Natural killer cell treated with Interleukin-12 subunit alpha and Interleukin-12 subunit beta and Interleukin-15 and Interleukin-18, amount 100 ng/mL, for 72 hours (primary cell): ENCODE data around the gene SDR39U1. TPM values are rescaled to one million over a fixed set of nuclear protein-coding genes. Genes with fewer than 3 reads are reported as not detected.
"Not testable (repeated sequence)": the region's sequence is repeated elsewhere in the genome, so short reads cannot be mapped to it uniquely, and the experiment has no call there.

ENCODE experiments used
- ATAC-seq, 2 donors: fragments of 150-1000 bp; cut with Tn5 transposase in 1 of 2; sonication (Bioruptor Pico), chemical (Tn5 transposase) in 1 of 2; 2 replicates each; pipeline ENCODE4 v1.10.0; 2021
- DNase-seq: peaks from one replicate; pipeline ENCODE4 v3.0.0; 2022; ENCODE audit warnings: low spot score
- H3K27ac Mint-ChIP-seq, 2 donors: 1 replicate in 1 of 2; 2 replicates in 1 of 2; pipeline ENCODE4 v1.8.0; 2022; ENCODE audit warnings: mixed read lengths in 2 of 2, mild to moderate bottlenecking in 1 of 2, moderate library complexity in 1 of 2
- H3K27me3 Mint-ChIP-seq, 2 donors: 1 replicate in 1 of 2; 2 replicates in 1 of 2; pipeline ENCODE4 v1.8.0; 2022; ENCODE audit warnings: mixed read lengths in 2 of 2
- H3K36me3 Mint-ChIP-seq: one replicate; pipeline ENCODE4 v1.8.0; 2022; ENCODE audit warnings: mixed read lengths
- H3K4me1 Mint-ChIP-seq, 2 donors: 1 replicate in 1 of 2; 2 replicates in 1 of 2; pipeline ENCODE4 v1.8.0; 2022; ENCODE audit warnings: low read depth in 2 of 2, mixed read lengths in 2 of 2, mild to moderate bottlenecking in 1 of 2
- H3K4me3 Mint-ChIP-seq: one replicate; pipeline ENCODE4 v1.8.0; 2022; ENCODE audit warnings: mixed read lengths
- H3K9me3 Mint-ChIP-seq: 2 replicates; pipeline ENCODE4 v1.8.0; 2022; ENCODE audit warnings: mixed read lengths
- total RNA-seq, 2 donors: library from RNA; stranded (reverse); gene quantifications; one replicate each; pipeline ENCODE4 v1.2.3, GENCODE V29; 2022

Gene SDR39U1
- total RNA-seq, 2 donors from 2014 or later: 33.2 to 50.7 TPM

DNA sequence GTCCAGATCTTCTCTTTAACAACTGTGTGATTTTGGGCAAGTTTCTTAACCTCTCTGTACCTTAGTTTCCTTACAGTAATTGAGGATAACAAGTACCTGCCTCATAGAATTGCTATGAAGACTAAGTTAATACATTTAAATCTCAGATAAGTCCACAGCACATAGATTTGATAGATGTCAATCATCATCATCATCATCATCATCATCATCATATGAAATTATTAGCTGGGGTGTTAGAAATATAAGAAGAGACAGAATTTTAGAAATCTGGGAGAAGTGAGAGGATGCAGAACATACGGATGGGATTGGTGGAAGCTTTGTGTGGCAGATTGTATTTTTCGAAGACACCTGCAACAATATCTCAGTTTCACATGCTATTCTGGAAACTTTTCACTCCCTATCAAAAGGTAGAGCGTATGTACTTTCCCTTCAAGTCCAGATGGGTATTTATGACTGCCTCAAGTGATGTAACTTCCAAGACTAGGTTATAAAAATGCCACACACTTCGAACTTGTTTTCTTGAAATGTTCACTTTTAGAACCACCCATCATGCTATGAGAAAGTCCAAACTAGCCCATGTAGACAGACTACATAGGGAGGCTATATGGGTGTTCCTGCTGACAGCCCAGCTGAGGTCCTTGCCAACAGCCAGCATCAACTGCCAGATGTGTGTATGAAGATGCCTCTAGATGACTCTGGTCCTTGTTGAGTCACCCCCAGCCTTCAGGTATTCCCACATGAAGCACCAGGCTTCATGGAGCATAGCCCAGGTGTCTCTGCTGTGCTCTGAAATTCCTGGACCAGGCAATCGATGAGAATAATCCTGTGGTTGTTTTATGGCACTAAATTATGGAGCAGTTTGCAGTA lies 20.7 kb upstream of the SDR39U1 start:
- Mint-ChIP-seq H3K27ac (no peak overlapping the region), H3K27me3 (peaks cover 0 to 9% of the 10 kb centered on the region in 2 donors), H3K9me3 (no peaks in the 10 kb centered on the region), H3K4me1 (peaks cover 6 to 9% of the 10 kb centered on the region in 2 donors), H3K4me3 (no peak overlapping the region), H3K36me3 (no peaks in the 10 kb centered on the region)
- no peak for DNase-seq
- no peak for ATAC-seq

GRCh38 chr14:24461336-24461735 lies 18.8 kb upstream of the SDR39U1 start:
- Mint-ChIP-seq H3K4me3 (no peak overlapping the region), H3K4me1 (peaks cover 9 to 13% of the 10 kb centered on the region in 2 donors), H3K27me3 (no peaks in the 10 kb centered on the region), H3K27ac (no peak overlapping the region), H3K9me3 (no peaks in the 10 kb centered on the region), H3K36me3 (no peaks in the 10 kb centered on the region)
- DNase-seq (no peak), ATAC-seq (no peak)

- peak overlapping the region in 1 of 2 donors; percentile 38 for H3K27ac Mint-ChIP-seq
- H3K9me3 Mint-ChIP-seq: no peaks in the 10 kb centered on the region
- H3K4me1 Mint-ChIP-seq: peaks cover 6 to 9% of the 10 kb centered on the region in 2 donors
- no peak for DNase-seq
- no peaks in the 10 kb centered on the region for H3K27me3 Mint-ChIP-seq
- ATAC-seq: no peak
- H3K36me3 Mint-ChIP-seq: no peaks in the 10 kb centered on the region
- H3K4me3 Mint-ChIP-seq: no peak overlapping the region
These were observed 16.8 kb upstream of the SDR39U1 start for GRCh38 chr14:24459331-24459730.

DNA sequence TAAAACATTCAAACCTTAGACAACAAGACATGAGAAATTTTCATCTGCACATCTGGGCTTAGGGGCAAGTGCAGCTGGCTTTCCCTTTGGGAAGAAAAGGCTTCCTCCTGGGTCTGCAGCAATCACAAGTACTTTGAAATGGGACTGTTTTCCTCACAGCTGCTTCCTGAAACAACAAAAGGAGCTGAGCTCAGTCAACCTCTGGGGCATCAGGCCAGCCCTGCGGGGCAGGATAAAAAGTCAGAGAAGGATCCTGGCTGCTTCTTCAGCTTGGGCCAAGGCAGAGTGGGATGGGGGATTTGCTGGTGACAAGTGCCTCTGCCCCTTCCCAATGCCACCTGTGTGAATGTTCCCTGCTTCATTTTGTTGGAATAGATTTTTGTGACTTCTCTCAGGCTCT lies 16.2 kb upstream of the SDR39U1 start:
- DNase-seq: no peak
- no peaks in the 10 kb centered on the region for H3K27me3 Mint-ChIP-seq
- no peaks in the 10 kb centered on the region for H3K9me3 Mint-ChIP-seq
- H3K36me3 Mint-ChIP-seq: peaks cover 5% of the 10 kb centered on the region
- no peak overlapping the region for H3K27ac Mint-ChIP-seq
- H3K4me1 Mint-ChIP-seq: peaks cover 5 to 6% of the 10 kb centered on the region in 2 donors
- no peak for ATAC-seq
- H3K4me3 Mint-ChIP-seq: no peak overlapping the region

DNA sequence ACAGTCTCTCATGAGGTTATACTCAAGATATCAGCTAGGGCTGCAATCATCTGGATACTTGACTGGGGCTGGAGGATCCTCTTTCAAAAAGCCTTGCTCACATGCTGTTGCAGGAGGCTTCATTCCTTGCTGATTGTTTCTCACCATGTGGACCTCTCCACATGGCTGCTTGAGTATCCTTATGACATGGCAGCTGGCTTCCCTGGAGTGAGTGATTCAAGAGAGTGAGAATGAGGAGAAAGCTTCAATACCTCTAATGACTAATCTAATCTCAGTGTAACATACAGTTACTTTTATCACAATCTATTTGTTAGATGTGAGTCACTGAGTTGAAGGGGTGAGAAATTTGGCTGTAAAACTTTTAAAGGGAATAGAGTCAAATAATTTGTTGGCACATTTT lies 14.4 kb upstream of the SDR39U1 start:
- no peak for DNase-seq
- peaks cover 13% of the 10 kb centered on the region for H3K36me3 Mint-ChIP-seq
- ATAC-seq: peak in 1 of 2 donors; percentile 44
- no peaks in the 10 kb centered on the region for H3K9me3 Mint-ChIP-seq
- H3K4me1 Mint-ChIP-seq: peaks cover 3 to 4% of the 10 kb centered on the region in 2 donors
- no peak overlapping the region for H3K27ac Mint-ChIP-seq
- no peaks in the 10 kb centered on the region for H3K27me3 Mint-ChIP-seq
- no peak overlapping the region for H3K4me3 Mint-ChIP-seq

DNA sequence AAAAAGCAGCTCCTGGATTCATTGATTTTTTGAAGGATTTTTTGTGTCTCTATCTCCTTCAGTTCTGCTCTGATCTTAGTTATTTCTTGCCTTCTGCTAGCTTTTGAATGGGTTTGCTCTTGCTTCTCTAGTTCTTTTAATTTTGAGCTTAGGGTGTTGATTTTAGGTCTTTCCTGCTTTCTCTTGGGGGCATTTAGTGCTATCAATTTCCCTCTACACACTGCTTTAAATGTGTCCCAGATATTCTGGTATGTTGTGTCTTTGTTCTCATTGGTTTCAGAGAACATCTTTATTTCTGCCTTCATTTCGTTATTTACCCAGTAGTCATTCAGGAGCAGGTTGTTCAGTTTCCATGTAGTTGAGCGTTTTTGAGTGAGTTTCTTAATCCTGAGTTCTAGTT lies 8.3 kb upstream of the SDR39U1 start:
- not testable (repeated sequence) for H3K27me3 Mint-ChIP-seq, H3K27ac Mint-ChIP-seq, H3K4me3 Mint-ChIP-seq, H3K4me1 Mint-ChIP-seq, DNase-seq, H3K9me3 Mint-ChIP-seq, ATAC-seq
- H3K36me3 Mint-ChIP-seq: peaks cover 13% of the 10 kb centered on the region

- no peak for DNase-seq
- peaks cover 15% of the 10 kb centered on the region for H3K36me3 Mint-ChIP-seq
- H3K4me1 Mint-ChIP-seq: peaks cover 27 to 32% of the 10 kb centered on the region in 2 donors
- no peaks in the 10 kb centered on the region for H3K27me3 Mint-ChIP-seq
- no peaks in the 10 kb centered on the region for H3K9me3 Mint-ChIP-seq
- H3K4me3 Mint-ChIP-seq: peak overlapping the region; percentile 85
- no peak for ATAC-seq
- H3K27ac Mint-ChIP-seq: peak overlapping the region; percentile 98 to 100
These were observed 583 bp upstream of the SDR39U1 start for GRCh38 chr14:24443053-24443665.

DNA sequence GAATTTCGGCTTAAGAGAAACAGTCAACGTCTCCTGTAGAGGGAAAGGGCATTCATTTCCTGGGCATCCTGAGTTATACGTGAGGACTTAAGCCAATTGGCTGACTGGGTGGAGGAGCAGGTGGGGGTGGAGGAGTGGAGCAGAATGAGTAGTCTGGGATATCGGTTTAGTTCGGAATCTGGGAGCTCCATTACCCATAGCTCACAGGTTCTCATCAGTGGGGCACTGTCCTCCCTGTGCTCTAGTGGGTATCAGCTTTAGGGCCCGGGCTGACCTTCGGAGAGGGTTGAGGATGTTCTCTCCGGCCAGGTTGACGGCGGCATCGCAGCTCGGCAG lies 704 bp downstream of the SDR39U1 start:
- peak overlapping the region; percentile 85 for H3K4me3 Mint-ChIP-seq
- no peaks in the 10 kb centered on the region for H3K27me3 Mint-ChIP-seq
- DNase-seq (no peak), ATAC-seq (no peak)
- peaks cover 34 to 37% of the 10 kb centered on the region in 2 donors for H3K4me1 Mint-ChIP-seq
- peaks cover 18% of the 10 kb centered on the region for H3K36me3 Mint-ChIP-seq
- H3K27ac Mint-ChIP-seq: peak overlapping the region; percentile 98 to 100
- no peaks in the 10 kb centered on the region for H3K9me3 Mint-ChIP-seq

DNA sequence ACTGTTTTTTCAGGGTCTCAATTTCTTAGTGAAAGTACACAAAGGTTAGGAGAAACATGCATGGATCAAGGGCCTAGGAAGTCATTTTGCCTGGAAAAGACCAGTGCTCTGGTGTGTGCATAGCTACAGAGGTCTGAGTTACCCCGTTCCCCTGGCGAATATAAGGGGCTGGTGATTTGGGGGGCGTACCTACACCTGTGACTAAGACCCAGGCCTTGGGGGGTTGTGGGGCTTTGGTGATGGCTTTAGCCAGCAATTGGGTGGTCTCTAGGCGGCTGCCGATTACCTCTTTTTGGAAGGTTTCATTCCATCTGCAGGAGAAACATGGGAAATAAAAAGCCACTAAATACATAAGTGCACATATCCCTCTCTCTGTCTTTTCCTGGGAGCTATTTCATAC lies 1.1 kb downstream of the SDR39U1 start:
- no peak for DNase-seq
- peaks cover 38 to 41% of the 10 kb centered on the region in 2 donors for H3K4me1 Mint-ChIP-seq
- H3K9me3 Mint-ChIP-seq: no peaks in the 10 kb centered on the region
- H3K36me3 Mint-ChIP-seq: peaks cover 18% of the 10 kb centered on the region
- peak overlapping the region; percentile 85 for H3K4me3 Mint-ChIP-seq
- H3K27ac Mint-ChIP-seq: peak overlapping the region; percentile 98 to 100
- ATAC-seq: no peak
- H3K27me3 Mint-ChIP-seq: no peaks in the 10 kb centered on the region

GRCh38 chr14:24440606-24441399 lies 1.8 kb downstream of the SDR39U1 start:
- no peak for ATAC-seq
- Mint-ChIP-seq H3K27me3 (no peaks in the 10 kb centered on the region), H3K4me3 (peak overlapping the region; percentile 85), H3K4me1 (peaks cover 38 to 42% of the 10 kb centered on the region in 2 donors), H3K9me3 (no peaks in the 10 kb centered on the region), H3K27ac (peak overlapping the region; percentile 98 to 100), H3K36me3 (peaks cover 18% of the 10 kb centered on the region)
- no peak for DNase-seq

DNA sequence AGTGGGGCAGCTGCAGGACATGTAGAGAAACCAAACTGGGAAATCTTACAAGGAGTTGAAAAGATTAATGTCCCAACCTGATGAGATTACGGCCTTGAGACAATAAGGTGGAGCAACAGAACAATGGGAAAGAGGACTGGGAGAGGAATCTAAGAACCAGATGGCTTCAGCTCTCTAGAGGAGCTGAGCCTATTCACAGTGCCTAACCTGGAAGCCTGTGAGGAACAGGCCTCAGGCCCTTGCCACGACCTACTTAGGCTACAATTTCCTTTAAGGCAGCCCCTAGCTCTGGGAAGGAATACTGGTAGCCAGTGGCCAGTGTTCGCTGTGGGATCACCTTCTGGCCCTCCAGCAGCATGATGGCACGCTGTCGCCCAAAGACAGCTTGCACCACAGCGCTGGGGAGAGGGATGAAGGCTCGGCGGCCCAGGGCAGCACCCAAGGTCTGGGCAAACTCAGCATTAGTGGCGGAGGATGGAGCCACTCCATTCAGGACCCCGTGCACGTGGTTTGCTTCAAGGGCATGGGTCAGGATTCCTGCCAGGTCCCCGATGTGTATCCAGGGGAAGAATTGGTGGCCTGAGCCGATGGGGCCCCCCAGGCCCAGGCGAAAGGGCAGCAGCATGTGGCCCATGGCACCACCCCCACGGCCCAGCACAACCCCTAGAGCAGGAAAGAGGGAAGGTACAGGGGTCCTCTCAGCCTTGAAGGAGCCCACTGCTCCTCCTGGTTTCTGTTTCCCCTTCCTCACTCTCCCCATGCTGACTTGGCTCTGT lies 2.6 kb downstream of the SDR39U1 start:
- H3K4me3 Mint-ChIP-seq: peak overlapping the region; percentile 26
- ATAC-seq: no peak
- DNase-seq: no peak
- peaks cover 18% of the 10 kb centered on the region for H3K36me3 Mint-ChIP-seq
- peaks cover 40 to 50% of the 10 kb centered on the region in 2 donors for H3K4me1 Mint-ChIP-seq
- H3K27me3 Mint-ChIP-seq: no peaks in the 10 kb centered on the region
- no peaks in the 10 kb centered on the region for H3K9me3 Mint-ChIP-seq
- peak overlapping the region; percentile 11 to 98 for H3K27ac Mint-ChIP-seq

GRCh38 chr14:24439257-24439656 lies 3.3 kb downstream of the SDR39U1 start:
- no peaks in the 10 kb centered on the region for H3K9me3 Mint-ChIP-seq
- peaks cover 18% of the 10 kb centered on the region for H3K36me3 Mint-ChIP-seq
- DNase-seq (no peak), ATAC-seq (no peak)
- no peak overlapping the region for H3K4me3 Mint-ChIP-seq
- no peaks in the 10 kb centered on the region for H3K27me3 Mint-ChIP-seq
- peaks cover 46 to 53% of the 10 kb centered on the region in 2 donors for H3K4me1 Mint-ChIP-seq
- H3K27ac Mint-ChIP-seq: peak overlapping the region; percentile 11 to 54
